SK-N-SH (cell line): Measurements from ENCODE around the gene SPTAN1.

Experiments used
- EP300 ChIP-seq, 2 experiments: IDR thresholded peaks; 2 replicates each; pipeline versions ENCODE4 v1.4.0 to v1.6.1; 2012; ENCODE audit warnings: borderline replicate concordance in 1 of 2, low read depth in 1 of 2, low read length in 1 of 2
- FOXJ3 ChIP-seq: sonication (generic); formaldehyde crosslinking; IDR thresholded peaks from 2 replicates; pipeline ENCODE4 v1.5.1; 2020; ENCODE audit warnings: mild to moderate bottlenecking, missing genetic modification reagents
- POLR2AphosphoS5 ChIP-seq: IDR thresholded peaks from 2 replicates; pipeline ENCODE4 v1.6.1; 2012; ENCODE audit warnings: low read depth, low read length
- RAD21 ChIP-seq: IDR thresholded peaks from 2 replicates; pipeline ENCODE4 v1.6.1; 2012; ENCODE audit warnings: mild to moderate bottlenecking, low read length
- TAF1 ChIP-seq: IDR thresholded peaks from 2 replicates; pipeline ENCODE4 v1.6.1; 2012; ENCODE audit warnings: low read depth, mild to moderate bottlenecking, low read length, moderate library complexity, borderline replicate concordance
- YY1 ChIP-seq: IDR thresholded peaks from 2 replicates; pipeline ENCODE4 v1.4.0; 2012; ENCODE audit warnings: low read depth, mild to moderate bottlenecking
- TF ChIP-seq, protein P1 (sequence below): fragments of 200-600 bp; sonication (generic); IDR thresholded peaks from 2 replicates; pipeline ENCODE4 v1.6.1; 2017; ENCODE audit warnings: antibody characterized with exemption, mild to moderate bottlenecking, moderate library complexity

DNA sequence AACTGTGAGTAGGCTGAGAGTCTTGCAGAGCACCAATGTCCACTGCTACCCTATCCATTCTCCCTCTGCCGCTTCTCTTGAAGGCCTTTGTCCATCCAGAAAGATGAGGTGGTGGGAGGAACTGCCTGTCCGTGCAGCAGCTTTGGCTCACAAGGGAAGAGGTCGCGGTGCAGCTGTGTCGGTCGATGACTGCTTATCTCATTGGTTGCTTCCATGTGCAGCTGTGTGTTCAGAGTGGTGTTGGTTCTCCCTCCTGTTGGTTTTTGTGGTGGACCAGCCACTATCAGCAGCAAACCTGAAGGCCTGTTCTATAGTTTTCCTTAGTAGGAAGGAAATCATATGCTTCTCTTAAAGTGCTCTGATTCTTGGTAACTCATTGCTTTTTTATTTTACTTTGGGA lies 40.7 kb downstream of the SPTAN1 start:
- no peak for TF ChIP-seq TAF1
- no peak for TF ChIP-seq FOXJ3 (CRISPR knock-in tag)
- TF ChIP-seq YY1: no peak
- TF ChIP-seq, protein P1, sequence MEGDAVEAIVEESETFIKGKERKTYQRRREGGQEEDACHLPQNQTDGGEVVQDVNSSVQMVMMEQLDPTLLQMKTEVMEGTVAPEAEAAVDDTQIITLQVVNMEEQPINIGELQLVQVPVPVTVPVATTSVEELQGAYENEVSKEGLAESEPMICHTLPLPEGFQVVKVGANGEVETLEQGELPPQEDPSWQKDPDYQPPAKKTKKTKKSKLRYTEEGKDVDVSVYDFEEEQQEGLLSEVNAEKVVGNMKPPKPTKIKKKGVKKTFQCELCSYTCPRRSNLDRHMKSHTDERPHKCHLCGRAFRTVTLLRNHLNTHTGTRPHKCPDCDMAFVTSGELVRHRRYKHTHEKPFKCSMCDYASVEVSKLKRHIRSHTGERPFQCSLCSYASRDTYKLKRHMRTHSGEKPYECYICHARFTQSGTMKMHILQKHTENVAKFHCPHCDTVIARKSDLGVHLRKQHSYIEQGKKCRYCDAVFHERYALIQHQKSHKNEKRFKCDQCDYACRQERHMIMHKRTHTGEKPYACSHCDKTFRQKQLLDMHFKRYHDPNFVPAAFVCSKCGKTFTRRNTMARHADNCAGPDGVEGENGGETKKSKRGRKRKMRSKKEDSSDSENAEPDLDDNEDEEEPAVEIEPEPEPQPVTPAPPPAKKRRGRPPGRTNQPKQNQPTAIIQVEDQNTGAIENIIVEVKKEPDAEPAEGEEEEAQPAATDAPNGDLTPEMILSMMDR: no peak
- no peak for TF ChIP-seq POLR2AphosphoS5
- TF ChIP-seq RAD21: no peak
- no peak for TF ChIP-seq EP300 (IDR thresholded peaks at IDR 0.05; ENCODE audit: borderline replicate concordance in 1 of 2, low read depth in 1 of 2, low read length in 1 of 2)
